ENCODE measurements around the gene CCDC51. TPM values are rescaled to one million over a fixed set of nuclear protein-coding genes. Genes with fewer than 3 reads are reported as not detected.

The CCDC51 gene
- total and polyA plus RNA-seq, 9 of the 15 experiments (the other 6 are each of a cell fraction or from before 2014, with no cell fraction given), result 6.5 to 18.6 (median 15.7) TPM

- TF ChIP-seq AFF1 (IDR thresholded peaks at IDR 0.05; ENCODE audit: low read depth in 1 of 2, partially characterized antibody in 2 of 2), result no peak
- TF ChIP-seq HDAC1 (IDR thresholded peaks at IDR 0.05), result peak in 1 of 2 experiments; percentile 86; a peak in 2 of 4 replicates
- TF ChIP-seq HNRNPL (IDR thresholded peaks at IDR 0.05; ENCODE audit: low read depth, low read length), result no peak
- TF ChIP-seq FIP1L1 (IDR thresholded peaks at IDR 0.05; ENCODE audit: low read depth, low read length, poor library complexity, severe bottlenecking), result no peak
- no peak for TF ChIP-seq FOXP4 (CRISPR knock-in tag; IDR thresholded peaks at IDR 0.05; ENCODE audit: borderline replicate concordance)
- no peak for TF ChIP-seq CBFA2T3 (IDR thresholded peaks at IDR 0.05)
- TF ChIP-seq TBL1XR1 (IDR thresholded peaks at IDR 0.05; ENCODE audit: low read length in 2 of 2), result peak in 1 of 2 experiments; percentile 63; a peak in 1 of 4 replicates
- 0 out of 2 replicates have a peak, but pooled peaks have one; percentile 31 for TF ChIP-seq ZNF766 (CRISPR knock-in tag; conservative IDR thresholded peaks at IDR 0.05)
- no peak for TF ChIP-seq ERF (CRISPR knock-in tag; IDR thresholded peaks at IDR 0.05)
- TF ChIP-seq ZNF282 (CRISPR knock-in tag; IDR thresholded peaks at IDR 0.05), result no peak
- TF ChIP-seq HCFC1 (IDR thresholded peaks at IDR 0.05; ENCODE audit: low read depth, low read length), result peak; percentile 79
- no peak for TF ChIP-seq STAG1 (CRISPR knock-in tag; IDR thresholded peaks at IDR 0.05; ENCODE audit: borderline replicate concordance)
- no peak for TF ChIP-seq CREBBP (IDR thresholded peaks at IDR 0.05; ENCODE audit: low read depth, low read length)
- no peak for TF ChIP-seq ZC3H11A (IDR thresholded peaks at IDR 0.05; ENCODE audit: low read depth, low read length)
- peak; percentile 76 for TF ChIP-seq MYC (IDR thresholded peaks at IDR 0.05; ENCODE audit: low read depth, low read length)
- no peak for TF ChIP-seq MYC (CRISPR knock-in tag; IDR thresholded peaks at IDR 0.05; ENCODE audit: borderline replicate concordance, low read depth)
- TF ChIP-seq ZNF589 (CRISPR knock-in tag; IDR thresholded peaks at IDR 0.05; ENCODE audit: low read depth), result no peak
- TF ChIP-seq ZNF449 (CRISPR knock-in tag; IDR thresholded peaks at IDR 0.05), result no peak
- 0 out of 4 replicates have a peak, but pooled peaks of 1 of the 2 experiments have one; percentile 32 for TF ChIP-seq TEAD1 (CRISPR knock-in tag; IDR thresholded peaks at IDR 0.05)
- TF ChIP-seq NR2F6 (CRISPR knock-in tag; IDR thresholded peaks at IDR 0.05), result no peak
- no peak for TF ChIP-seq PHF21A (IDR thresholded peaks at IDR 0.05; ENCODE audit: borderline replicate concordance, low read depth)
Measured at GRCh38 chr3:48446425-48447193, 6.7 kb upstream of the CCDC51 start, which contains the start of gene ATRIP (continued).

Data from K562 (cell line).